Activated CD8-positive, alpha-beta memory T cell treated with anti-CD3 and anti-CD28 coated beads, Interleukin-2, amount 10 ng/mL, durations not matched to agents 7 days and 5 days (primary cell): ENCODE data around the gene PHLPP1. TPM values are rescaled to one million over a fixed set of nuclear protein-coding genes. Genes with fewer than 3 reads are reported as not detected.

Experiments
- ATAC-seq: fragments of 150-1000 bp; cut with Tn5 transposase; one replicate; pipeline ENCODE4 v1.10.0; 2021; ENCODE audit warnings: moderate library complexity
- CTCF ChIA-PET: fragments of 350-600 bp; sonication (Branson Sonifier 250); formaldehyde crosslinking; loops from one replicate; lab custom pipeline; 2021; ENCODE audit warnings: antibody characterized with exemption; lab: Charles Lee
- DNase-seq: peaks from one replicate; pipeline ENCODE4 v3.0.0-alpha.2; 2020
- H3K27ac Mint-ChIP-seq: one replicate; pipeline ENCODE4 v1.8.0; 2021; ENCODE audit warnings: mild to moderate bottlenecking, mixed read lengths
- H3K27me3 Mint-ChIP-seq: one replicate; pipeline ENCODE4 v1.8.0; 2021; ENCODE audit warnings: mixed read lengths
- H3K36me3 Mint-ChIP-seq: one replicate; pipeline ENCODE4 v1.8.0; 2021; ENCODE audit warnings: mild to moderate bottlenecking, mixed read lengths
- H3K4me1 Mint-ChIP-seq: one replicate; pipeline ENCODE4 v1.8.0; 2021; ENCODE audit warnings: mixed read lengths
- H3K4me3 Mint-ChIP-seq: one replicate; pipeline ENCODE4 v1.8.0; 2021; ENCODE audit warnings: mild to moderate bottlenecking, moderate library complexity, mixed read lengths
- H3K9me3 Mint-ChIP-seq: one replicate; pipeline ENCODE4 v1.8.0; 2022; ENCODE audit warnings: low read depth, mixed read lengths
- total RNA-seq, 2 experiments: library from RNA; stranded (reverse); gene quantifications; one replicate each; pipeline ENCODE4 v1.2.3, GENCODE V29; 2021

Gene PHLPP1
- total RNA-seq, 2 experiments from 2014 or later = 9.8 to 18.3 TPM

DNA sequence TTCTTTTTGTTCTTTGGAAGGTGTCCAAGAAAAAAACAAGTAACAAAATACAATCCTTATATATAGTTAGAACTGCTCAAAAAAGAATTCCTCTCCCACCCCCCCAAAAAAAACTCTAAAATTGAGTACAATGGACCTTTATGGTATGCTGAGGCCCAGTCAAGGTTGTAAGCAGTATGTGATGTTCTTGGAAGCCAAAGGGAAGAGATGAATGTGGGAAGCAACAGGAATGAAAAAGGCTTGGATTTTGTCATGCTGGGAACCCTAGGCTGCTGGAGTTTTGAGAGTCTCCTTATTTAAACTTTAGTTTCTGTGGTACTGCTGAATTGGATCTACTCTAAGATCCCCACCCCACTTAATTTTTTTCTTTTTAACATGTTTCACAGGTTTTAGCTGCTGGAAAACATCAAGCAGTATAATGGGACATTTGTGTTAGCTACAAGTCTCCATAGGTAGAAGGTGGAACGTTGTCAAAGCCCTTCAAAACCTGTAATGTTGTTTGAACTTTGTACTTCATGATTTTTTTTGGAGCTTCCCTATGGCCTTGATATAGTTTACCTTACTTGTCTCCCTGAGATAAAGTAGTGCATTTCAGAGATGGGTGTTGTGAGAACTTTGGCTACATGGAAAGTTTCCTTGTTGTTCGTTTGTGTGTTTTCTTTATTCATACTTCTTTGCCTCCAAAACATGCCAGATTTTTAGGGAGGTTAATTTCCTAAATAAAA, 57.7 kb downstream of the PHLPP1 start:
- Mint-ChIP-seq H3K4me3 (no peak overlapping the region), H3K36me3 (peaks cover 25% of the 10 kb centered on the region), H3K27me3 (no peaks in the 10 kb centered on the region), H3K9me3 (no peaks in the 10 kb centered on the region), H3K27ac (no peak overlapping the region), H3K4me1 (peaks cover 40% of the 10 kb centered on the region)
- DNase-seq = no peak
- CTCF ChIA-PET = no interaction called here
- ATAC-seq = no peak

DNA sequence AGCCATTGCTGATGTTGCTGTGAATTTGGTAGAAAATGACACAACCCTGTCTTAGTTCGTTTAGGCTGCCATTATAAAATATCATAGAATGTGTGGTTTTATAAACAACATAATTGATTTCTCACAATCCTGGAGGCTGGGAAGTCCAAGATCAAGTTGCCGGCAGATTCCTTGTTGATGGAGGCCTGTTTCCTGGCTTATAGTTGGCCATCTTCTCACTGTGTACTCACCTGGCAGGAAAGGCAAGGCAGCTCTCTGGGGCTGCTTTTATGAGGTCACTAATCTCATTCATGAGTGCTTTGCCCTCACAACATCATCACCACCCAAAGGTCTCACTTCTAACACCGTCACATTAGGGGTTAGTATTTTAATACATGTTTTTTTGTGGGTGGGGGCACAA, 58.4 kb downstream of the PHLPP1 start:
- CTCF ChIA-PET = no interaction called here
- H3K27ac Mint-ChIP-seq = no peak overlapping the region
- DNase-seq (no peak), ATAC-seq (no peak)
- H3K9me3 Mint-ChIP-seq = no peaks in the 10 kb centered on the region
- no peaks in the 10 kb centered on the region for H3K27me3 Mint-ChIP-seq
- H3K36me3 Mint-ChIP-seq = peaks cover 25% of the 10 kb centered on the region
- H3K4me1 Mint-ChIP-seq = peaks cover 34% of the 10 kb centered on the region
- H3K4me3 Mint-ChIP-seq = no peak overlapping the region

DNA sequence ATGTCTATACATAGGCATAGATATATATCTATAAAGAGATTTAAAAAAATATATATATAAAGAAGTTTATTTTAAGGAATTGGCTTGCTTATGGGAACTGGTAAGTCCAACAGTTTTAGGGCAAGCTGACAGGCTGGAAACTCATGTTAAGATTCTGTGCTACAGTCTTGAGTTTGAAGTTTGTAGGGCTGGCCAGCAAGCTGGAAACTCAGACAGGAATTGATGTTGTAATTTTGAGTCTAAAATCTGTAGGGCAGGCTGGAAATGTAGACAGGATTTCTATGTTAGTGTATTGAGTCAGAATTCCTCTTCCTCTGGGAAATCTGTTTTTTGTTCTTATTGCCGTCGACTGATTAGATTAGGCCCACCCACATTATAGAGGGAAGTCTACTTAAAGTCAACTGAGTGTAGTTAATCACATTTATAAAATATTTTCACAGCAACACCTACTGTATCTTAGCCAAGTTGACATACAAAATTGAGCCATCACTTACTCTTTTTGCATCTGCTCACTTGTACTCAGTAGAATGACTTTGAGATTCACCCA, 60.8 kb downstream of the PHLPP1 start:
- Mint-ChIP-seq H3K27ac (no peak overlapping the region), H3K4me3 (no peak overlapping the region), H3K36me3 (peaks cover 22% of the 10 kb centered on the region), H3K27me3 (no peaks in the 10 kb centered on the region), H3K4me1 (peaks cover 29% of the 10 kb centered on the region), H3K9me3 (no peaks in the 10 kb centered on the region)
- ATAC-seq (no peak), DNase-seq (no peak)
- CTCF ChIA-PET = interaction anchor here (0.8 kb wide), 1 partner anchor 32 kb away, joined by 3 read pairs; no protein-coding TSS in a partner anchor

DNA sequence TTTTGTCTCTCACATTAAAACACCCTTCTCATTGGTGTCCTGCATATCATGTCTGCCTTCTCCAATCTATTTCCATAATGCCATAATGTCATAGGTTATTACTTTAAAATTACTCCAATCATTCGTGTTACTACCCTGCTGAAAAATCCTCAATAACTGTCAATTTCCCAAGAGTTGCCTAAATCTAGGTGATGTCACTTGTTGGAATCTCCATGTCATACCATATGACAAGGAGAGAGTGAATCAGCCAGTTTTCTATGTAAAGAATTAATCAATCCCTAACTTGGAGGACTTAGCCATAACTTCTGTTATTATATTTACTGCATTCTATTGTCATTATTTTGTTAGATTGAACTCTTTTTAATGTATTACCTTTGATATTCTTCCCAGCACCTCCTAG, 62.5 kb downstream of the PHLPP1 start:
- Mint-ChIP-seq H3K4me1 (peaks cover 21% of the 10 kb centered on the region), H3K4me3 (no peak overlapping the region), H3K27ac (no peak overlapping the region), H3K9me3 (no peaks in the 10 kb centered on the region), H3K36me3 (peaks cover 15% of the 10 kb centered on the region), H3K27me3 (no peaks in the 10 kb centered on the region)
- ATAC-seq (no peak), DNase-seq (no peak)
- CTCF ChIA-PET = no interaction called here

DNA sequence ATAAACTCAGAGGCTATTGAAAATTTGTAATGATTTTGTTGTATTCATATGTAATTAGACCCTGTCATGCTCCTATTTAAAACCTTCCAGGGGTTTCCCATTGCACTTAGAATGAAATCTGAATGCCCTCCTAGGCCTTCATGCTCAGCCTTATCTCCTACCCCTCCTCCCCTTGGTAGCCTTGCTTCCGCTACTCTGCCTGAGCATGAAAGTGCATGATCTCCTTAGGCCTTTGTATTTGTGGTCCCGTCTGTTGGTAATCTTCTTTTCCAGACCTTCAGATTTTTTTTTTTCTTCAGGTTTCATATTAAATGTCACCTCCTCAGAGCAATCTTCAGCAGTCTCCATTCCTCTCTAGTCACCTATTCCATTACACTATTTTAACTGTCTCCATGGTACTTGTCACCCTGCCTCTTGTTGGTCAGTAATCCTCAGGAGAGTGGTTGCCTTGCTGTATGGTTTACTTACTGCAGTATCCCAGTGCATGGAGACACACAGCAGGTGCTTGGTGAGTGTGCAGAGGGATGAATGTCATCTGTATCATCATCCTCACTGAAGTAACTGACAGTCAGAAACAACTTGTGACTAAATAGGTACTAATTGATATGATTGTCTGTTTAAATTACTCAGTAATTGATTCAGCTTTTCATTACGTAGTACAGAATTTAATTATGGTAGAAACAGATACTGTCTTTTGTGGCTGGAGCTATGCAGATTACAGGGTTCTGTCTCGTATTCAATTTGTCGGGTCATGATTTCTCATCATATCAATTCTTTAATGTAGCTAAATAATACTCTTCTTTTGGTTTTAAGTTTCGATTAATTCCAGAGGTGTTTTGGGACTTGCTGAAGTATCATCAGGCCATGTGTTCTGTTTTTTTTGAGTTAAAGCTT, 63.9 kb downstream of the PHLPP1 start:
- no peak for ATAC-seq
- no peak for DNase-seq
- no peaks in the 10 kb centered on the region for H3K9me3 Mint-ChIP-seq
- H3K27ac Mint-ChIP-seq = no peak overlapping the region
- CTCF ChIA-PET = interaction anchor here (2.0 kb wide), 1 partner anchor 64 kb away, joined by 5 read pairs; the partner anchor contains the start of gene PHLPP1
- peaks cover 25% of the 10 kb centered on the region for H3K4me1 Mint-ChIP-seq
- H3K27me3 Mint-ChIP-seq = no peaks in the 10 kb centered on the region
- H3K36me3 Mint-ChIP-seq = peaks cover 12% of the 10 kb centered on the region
- no peak overlapping the region for H3K4me3 Mint-ChIP-seq

DNA sequence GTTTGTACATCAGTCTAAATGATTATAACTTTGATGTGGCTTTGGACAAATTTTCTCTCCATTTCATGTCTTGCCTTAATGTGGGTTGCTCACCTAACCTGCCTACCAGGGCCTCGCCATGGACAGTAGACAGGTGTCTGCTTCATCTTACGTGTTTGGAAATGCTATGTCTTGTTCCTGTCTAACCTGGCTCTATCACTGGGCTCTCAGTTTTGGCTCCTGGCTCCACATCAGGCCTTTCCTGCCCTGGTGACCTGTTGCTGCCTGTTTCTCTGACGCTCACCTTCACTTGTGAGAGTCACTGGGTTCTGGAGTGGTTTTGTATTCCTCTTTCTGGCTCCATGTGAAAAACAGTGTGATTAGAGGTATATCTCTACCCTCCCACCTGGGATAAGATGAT, 65.9 kb downstream of the PHLPP1 start:
- H3K4me3 Mint-ChIP-seq = no peak overlapping the region
- H3K4me1 Mint-ChIP-seq = peaks cover 39% of the 10 kb centered on the region
- no peaks in the 10 kb centered on the region for H3K27me3 Mint-ChIP-seq
- H3K36me3 Mint-ChIP-seq = peaks cover 8% of the 10 kb centered on the region
- ATAC-seq (no peak), DNase-seq (no peak)
- no peaks in the 10 kb centered on the region for H3K9me3 Mint-ChIP-seq
- H3K27ac Mint-ChIP-seq = no peak overlapping the region
- CTCF ChIA-PET = no interaction called here

DNA sequence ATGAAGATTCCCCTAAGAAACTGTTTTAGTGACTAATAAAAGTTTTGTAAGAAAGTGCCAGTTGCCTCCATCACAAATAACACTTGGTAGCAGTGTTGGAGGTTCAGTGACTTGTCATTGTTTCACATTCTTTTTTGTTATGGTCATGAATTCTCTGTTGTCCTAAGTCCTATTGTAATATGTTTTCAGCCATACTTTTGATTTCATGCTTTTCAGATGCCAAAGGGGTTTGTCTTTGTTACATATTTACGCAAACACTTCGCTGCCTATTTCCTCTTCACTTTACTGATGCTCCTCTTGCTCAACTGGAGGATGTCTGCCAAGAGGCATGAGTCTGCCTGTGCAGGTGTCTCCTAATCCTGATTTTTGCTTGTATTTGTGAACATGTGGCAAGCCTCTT, 66.6 kb downstream of the PHLPP1 start:
- ATAC-seq (no peak), DNase-seq (no peak)
- CTCF ChIA-PET = no interaction called here
- H3K27me3 Mint-ChIP-seq = no peaks in the 10 kb centered on the region
- peaks cover 39% of the 10 kb centered on the region for H3K4me1 Mint-ChIP-seq
- H3K9me3 Mint-ChIP-seq = no peaks in the 10 kb centered on the region
- peaks cover 8% of the 10 kb centered on the region for H3K36me3 Mint-ChIP-seq
- no peak overlapping the region for H3K27ac Mint-ChIP-seq
- no peak overlapping the region for H3K4me3 Mint-ChIP-seq

DNA sequence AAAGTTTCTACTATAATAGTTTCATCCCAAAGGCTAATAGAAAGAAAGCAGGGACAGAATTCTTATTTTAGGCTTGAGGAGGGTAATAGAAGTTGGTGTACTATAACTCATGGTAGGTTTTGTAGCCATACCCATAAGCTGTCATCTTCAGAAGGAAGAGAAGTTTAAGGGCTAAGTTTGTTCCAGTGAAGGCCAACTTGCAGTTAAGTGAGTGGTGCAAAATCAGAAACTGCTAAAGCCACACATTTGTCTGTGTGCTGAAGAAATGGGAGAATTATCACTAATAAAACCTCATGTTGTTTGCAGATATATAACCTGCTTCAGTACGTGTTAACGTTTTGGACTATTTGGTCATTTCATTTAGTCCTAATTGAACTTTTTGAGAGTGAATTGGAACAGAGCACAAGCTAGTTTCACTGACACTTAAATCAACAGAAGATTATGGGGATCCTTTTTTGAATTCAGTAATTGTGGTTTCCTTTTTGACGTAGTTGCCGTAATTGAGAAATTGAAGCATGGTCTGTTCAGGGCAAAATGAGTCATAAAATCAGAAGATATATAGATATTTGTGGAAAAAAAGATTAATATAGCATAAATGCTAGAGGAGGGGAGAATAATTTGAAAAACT, 69.1 kb downstream of the PHLPP1 start:
- H3K4me1 Mint-ChIP-seq = peaks cover 47% of the 10 kb centered on the region
- peak; percentile 84 for ATAC-seq
- H3K4me3 Mint-ChIP-seq = peak overlapping the region; percentile 51
- H3K27me3 Mint-ChIP-seq = no peaks in the 10 kb centered on the region
- CTCF ChIA-PET = interaction anchor here (0.8 to 2.1 kb wide), 2 partner anchors 9 to 18 kb away, joined by 3 to 8 read pairs; no protein-coding TSS in a partner anchor
- no peak for DNase-seq
- H3K36me3 Mint-ChIP-seq = peaks cover 6% of the 10 kb centered on the region
- peak overlapping the region; percentile 85 for H3K27ac Mint-ChIP-seq
- H3K9me3 Mint-ChIP-seq = no peaks in the 10 kb centered on the region

DNA sequence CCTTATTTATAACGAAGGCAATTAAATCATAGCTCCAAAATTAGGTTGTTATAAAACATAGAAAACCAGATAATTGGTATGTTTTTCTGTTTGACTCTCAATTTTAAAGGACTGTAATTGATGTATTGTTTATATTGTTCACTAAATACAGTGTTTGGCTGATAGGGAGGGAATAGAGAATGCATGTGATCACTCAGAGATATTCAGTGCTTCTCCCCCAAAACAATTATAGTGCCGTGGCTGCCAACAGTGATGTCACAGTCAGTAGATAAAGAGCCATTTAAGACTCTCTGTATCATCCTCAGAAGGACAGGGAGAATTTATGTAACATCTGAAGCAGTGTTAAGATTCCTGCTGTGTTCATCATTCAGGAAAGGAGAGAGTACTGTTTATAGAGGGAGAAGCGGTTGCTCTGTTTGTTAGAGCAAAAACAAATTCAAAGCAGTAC, 69.6 kb downstream of the PHLPP1 start:
- DNase-seq = no peak
- Mint-ChIP-seq H3K4me3 (peak overlapping the region; percentile 0), H3K4me1 (peaks cover 47% of the 10 kb centered on the region), H3K27ac (peak overlapping the region; percentile 85), H3K36me3 (peaks cover 6% of the 10 kb centered on the region), H3K9me3 (no peaks in the 10 kb centered on the region), H3K27me3 (no peaks in the 10 kb centered on the region)
- CTCF ChIA-PET = interaction anchor here (2.1 kb wide), 1 partner anchor 18 kb away, joined by 8 read pairs; no protein-coding TSS in a partner anchor
- peak; percentile 47 for ATAC-seq

DNA sequence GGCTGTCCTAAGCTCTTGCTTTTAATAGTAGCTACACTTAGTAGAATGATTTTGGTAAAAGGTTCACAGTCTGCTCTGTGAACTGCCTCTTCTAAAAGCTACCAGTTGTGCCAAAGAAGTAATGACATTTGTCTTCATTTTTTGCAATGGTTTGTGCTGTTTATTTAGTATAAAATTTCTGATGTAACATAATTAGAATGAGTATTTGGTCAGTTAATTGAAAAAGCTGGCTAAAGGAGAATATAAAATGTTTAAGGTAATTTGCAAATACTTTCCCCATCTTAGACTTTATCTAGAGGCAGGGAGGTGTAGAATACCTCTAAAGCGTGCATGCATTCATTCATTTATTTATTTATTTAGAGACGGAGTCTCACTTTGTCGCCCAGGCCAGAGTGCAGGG, 71.3 kb downstream of the PHLPP1 start:
- H3K4me1 Mint-ChIP-seq = peaks cover 58% of the 10 kb centered on the region
- H3K27me3 Mint-ChIP-seq = no peaks in the 10 kb centered on the region
- H3K27ac Mint-ChIP-seq = no peak overlapping the region
- H3K9me3 Mint-ChIP-seq = no peaks in the 10 kb centered on the region
- H3K4me3 Mint-ChIP-seq = no peak overlapping the region
- H3K36me3 Mint-ChIP-seq = peaks cover 6% of the 10 kb centered on the region
- no peak for ATAC-seq
- DNase-seq = no peak
- CTCF ChIA-PET = no interaction called here

DNA sequence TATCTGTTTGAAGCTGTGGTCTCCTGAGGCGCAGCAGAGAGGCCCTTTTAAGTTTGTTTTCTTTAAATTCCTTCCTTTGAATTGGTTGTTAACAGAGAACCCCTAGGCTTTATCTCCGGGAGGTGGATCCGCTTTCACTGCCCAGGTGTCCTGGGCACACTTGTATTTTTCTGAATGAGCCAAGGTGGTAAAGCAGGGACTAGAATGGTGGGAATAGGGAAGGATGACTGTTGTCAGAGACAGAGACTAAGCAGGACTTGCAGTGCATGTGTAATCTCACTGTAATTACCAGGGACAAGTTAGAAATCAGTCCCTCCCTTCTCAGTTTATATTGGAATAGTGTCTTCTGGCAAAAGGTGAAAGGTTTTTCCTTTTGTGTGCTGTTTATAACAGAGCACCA, 72.8 kb downstream of the PHLPP1 start:
- Mint-ChIP-seq H3K36me3 (peaks cover 7% of the 10 kb centered on the region), H3K9me3 (no peaks in the 10 kb centered on the region), H3K27ac (no peak overlapping the region), H3K4me1 (peaks cover 55% of the 10 kb centered on the region), H3K27me3 (no peaks in the 10 kb centered on the region), H3K4me3 (no peak overlapping the region)
- DNase-seq (no peak), ATAC-seq (no peak)
- CTCF ChIA-PET = no interaction called here

DNA sequence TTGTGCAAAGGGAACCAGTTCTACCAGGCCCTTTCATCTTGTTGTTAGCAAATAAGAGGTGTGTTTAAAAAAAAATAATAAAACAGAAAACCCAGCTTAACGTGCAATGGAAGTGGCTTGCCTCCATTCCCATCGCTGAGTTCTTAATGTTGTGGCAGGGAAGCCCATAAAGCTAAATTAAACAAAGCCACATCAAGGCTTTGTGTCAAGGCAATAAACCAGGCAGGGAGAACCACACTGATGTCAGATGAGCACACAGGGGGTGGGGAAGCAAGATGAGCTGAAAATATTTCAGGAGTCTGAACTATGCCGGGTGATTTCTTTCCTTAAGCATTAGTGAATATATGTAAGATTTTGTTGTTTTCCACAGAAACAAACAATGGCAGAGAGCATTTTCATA, 73.5 kb downstream of the PHLPP1 start:
- CTCF ChIA-PET = interaction anchor here (1.0 kb wide), 1 partner anchor 194 kb away, joined by 3 read pairs; no protein-coding TSS in a partner anchor
- H3K4me3 Mint-ChIP-seq = no peak overlapping the region
- H3K36me3 Mint-ChIP-seq = peaks cover 8% of the 10 kb centered on the region
- H3K9me3 Mint-ChIP-seq = no peaks in the 10 kb centered on the region
- H3K27ac Mint-ChIP-seq = no peak overlapping the region
- no peak for ATAC-seq
- no peaks in the 10 kb centered on the region for H3K27me3 Mint-ChIP-seq
- no peak for DNase-seq
- peaks cover 47% of the 10 kb centered on the region for H3K4me1 Mint-ChIP-seq
